Ishikawa (cell line): ENCODE measurements around the gene C1QTNF3.

Source experiments
- CEBPB ChIP-seq: IDR thresholded peaks from 2 replicates; pipeline ENCODE4 v1.6.1; 2012
- EP300 ChIP-seq: IDR thresholded peaks from 2 replicates; pipeline ENCODE4 v1.6.1; 2012; ENCODE audit warnings: borderline replicate concordance
- TAF1 ChIP-seq: IDR thresholded peaks from 2 replicates; pipeline ENCODE4 v1.6.1; 2012; ENCODE audit warnings: low read depth, mild to moderate bottlenecking
- USF1 ChIP-seq: IDR thresholded peaks from 2 replicates; pipeline ENCODE4 v1.6.1; 2012

GRCh38 chr5:34016750-34017149 is 26.3 kb downstream of the C1QTNF3 start:
- no peak for TF ChIP-seq TAF1
- TF ChIP-seq USF1: no peak
- no peak for TF ChIP-seq CEBPB
- TF ChIP-seq EP300: no peak
